ENCODE data around the gene DLG2. TPM values are rescaled to one million over a fixed set of nuclear protein-coding genes. Genes with fewer than 3 reads are reported as not detected.
"Not testable (repeated sequence)": the region's sequence is repeated elsewhere in the genome, so short reads cannot be mapped to it uniquely, and the experiment has no call there.

DLG2 gene
- total and polyA plus RNA-seq, 9 donors, result 2.5 to 20.7 (median 12.0) TPM

DNA sequence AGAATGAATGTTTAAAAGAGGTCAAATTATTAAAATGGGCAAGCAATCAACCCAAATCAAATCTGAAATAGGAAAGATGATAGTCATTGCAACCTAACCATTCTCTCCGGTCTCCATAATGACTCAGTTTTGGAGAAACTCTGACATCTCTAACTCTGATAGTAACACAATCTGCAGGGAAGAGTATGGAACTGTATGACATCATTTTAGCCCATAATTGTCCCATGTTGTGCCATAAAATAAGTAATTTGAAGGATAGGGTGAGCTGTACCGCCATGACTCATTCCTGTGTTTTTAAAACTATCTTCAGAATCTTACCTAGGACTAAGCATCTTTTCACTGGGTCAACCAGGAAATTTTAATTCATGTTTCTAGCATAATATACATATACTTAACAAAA, 350.8 kb downstream of the DLG2 start:
- intact Hi-C loops (cut with DNase I), result no loop called here
- Histone ChIP-seq H3K4me1 (ENCODE audit: insufficient read depth) (no peaks in the 10 kb centered on the region), H3K9me3 (no peaks in the 10 kb centered on the region), H3K36me3 (no peaks in the 10 kb centered on the region), H3K4me3 (no peak overlapping the region), H3K27me3 (no peaks in the 10 kb centered on the region), H3K27ac (no peak overlapping the region)
- no peak for DNase-seq
- WGBS, 3 donors, result 93 to 100% (median 96%) methylated on average over 2 of the region's 2 CpGs
- TF ChIP-seq EP300 (IDR thresholded peaks at IDR 0.05), result no peak
- TF ChIP-seq, protein P1, sequence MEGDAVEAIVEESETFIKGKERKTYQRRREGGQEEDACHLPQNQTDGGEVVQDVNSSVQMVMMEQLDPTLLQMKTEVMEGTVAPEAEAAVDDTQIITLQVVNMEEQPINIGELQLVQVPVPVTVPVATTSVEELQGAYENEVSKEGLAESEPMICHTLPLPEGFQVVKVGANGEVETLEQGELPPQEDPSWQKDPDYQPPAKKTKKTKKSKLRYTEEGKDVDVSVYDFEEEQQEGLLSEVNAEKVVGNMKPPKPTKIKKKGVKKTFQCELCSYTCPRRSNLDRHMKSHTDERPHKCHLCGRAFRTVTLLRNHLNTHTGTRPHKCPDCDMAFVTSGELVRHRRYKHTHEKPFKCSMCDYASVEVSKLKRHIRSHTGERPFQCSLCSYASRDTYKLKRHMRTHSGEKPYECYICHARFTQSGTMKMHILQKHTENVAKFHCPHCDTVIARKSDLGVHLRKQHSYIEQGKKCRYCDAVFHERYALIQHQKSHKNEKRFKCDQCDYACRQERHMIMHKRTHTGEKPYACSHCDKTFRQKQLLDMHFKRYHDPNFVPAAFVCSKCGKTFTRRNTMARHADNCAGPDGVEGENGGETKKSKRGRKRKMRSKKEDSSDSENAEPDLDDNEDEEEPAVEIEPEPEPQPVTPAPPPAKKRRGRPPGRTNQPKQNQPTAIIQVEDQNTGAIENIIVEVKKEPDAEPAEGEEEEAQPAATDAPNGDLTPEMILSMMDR (IDR thresholded peaks at IDR 0.05), result no peak

DNA sequence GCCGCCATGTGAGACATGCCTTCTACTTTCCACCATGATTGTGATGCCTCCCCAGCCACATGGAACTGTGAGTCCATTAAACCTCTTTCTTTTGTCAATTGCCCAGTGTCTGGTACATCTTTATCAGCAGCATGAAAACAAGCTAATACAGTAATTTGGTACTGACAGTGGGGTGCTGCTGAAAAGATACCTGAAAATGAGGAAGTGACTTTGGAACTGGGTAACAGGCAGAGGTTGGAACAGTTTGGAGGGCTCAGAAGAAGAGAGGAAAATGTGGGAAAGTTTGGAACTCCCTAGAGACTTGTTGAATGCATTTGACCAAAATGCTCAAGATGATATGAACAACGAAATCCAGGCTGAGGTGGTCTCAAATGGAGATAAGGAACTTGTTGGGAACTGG, 356.8 kb downstream of the DLG2 start:
- H3K27me3 ChIP-seq; H3K4me3 ChIP-seq; intact Hi-C loops (cut with DNase I); H3K9me3 ChIP-seq; H3K27ac ChIP-seq; H3K36me3 ChIP-seq; DNase-seq; H3K4me1 ChIP-seq (ENCODE audit: insufficient read depth): not testable (repeated sequence)
- WGBS, 3 donors, result 90 to 99% (median 91%) methylated on average over 2 of the region's 2 CpGs

DNA sequence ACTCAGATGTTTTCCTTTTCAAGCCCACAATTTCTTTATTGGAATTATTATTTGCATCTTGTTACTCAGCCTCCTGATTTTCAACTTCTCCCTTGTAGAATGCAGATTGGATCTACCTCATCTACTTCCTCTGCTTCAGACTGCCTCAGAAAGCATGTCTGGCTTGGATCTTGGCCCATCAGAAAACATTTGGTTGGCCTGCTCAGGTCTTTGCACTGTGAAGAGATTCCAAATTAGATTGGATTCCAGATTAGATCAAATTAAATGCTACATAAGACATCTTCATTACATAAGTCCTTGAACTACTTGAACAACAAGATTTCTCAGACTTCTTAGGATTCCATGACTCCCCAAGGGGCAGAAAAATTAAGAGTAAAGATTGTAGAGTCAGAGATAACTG, 358.0 kb downstream of the DLG2 start:
- no peak overlapping the region for H3K4me3 ChIP-seq
- DNase-seq, result no peak
- H3K36me3 ChIP-seq, result no peaks in the 10 kb centered on the region
- no peak overlapping the region for H3K27ac ChIP-seq
- intact Hi-C loops (cut with DNase I), result no loop called here
- TF ChIP-seq, protein P1 (IDR thresholded peaks at IDR 0.05), result no peak
- TF ChIP-seq POLR2A (IDR thresholded peaks at IDR 0.05) (no peak), EP300 (IDR thresholded peaks at IDR 0.05) (no peak)
- H3K9me3 ChIP-seq, result no peaks in the 10 kb centered on the region
- H3K27me3 ChIP-seq, result no peaks in the 10 kb centered on the region
- H3K4me1 ChIP-seq (ENCODE audit: insufficient read depth), result no peaks in the 10 kb centered on the region

DNA sequence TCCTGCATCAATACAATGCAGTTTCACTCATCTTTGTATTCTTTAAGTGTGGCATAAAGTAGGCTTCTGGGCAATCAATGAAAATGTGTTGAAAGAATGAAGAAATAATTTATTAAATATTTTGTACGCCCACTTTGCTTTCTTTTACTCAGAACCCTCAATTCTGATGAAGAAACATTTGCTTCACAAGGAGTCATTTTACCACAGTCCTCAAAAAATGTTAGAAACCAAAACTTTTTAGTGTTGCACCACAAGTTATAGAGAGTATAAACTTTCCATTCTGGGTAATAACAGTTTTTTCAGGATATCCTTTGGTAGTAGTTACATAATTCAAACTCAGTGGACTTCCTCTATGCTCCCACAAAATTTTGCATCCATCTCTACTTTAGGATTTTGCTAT, 360.5 kb downstream of the DLG2 start:
- H3K36me3 ChIP-seq, result no peaks in the 10 kb centered on the region
- intact Hi-C loops (cut with DNase I), result loop anchor here in 1 of 4 donors (1.0 kb wide), 1 partner anchor 14 kb away; no protein-coding TSS in a partner anchor
- 90 to 98% (median 94%) methylated on average over 1 of the region's 1 CpG for WGBS, 3 donors
- H3K27me3 ChIP-seq, result no peaks in the 10 kb centered on the region
- DNase-seq, result no peak
- no peaks in the 10 kb centered on the region for H3K9me3 ChIP-seq
- no peak overlapping the region for H3K4me3 ChIP-seq
- H3K27ac ChIP-seq, result no peak overlapping the region
- TF ChIP-seq EP300 (IDR thresholded peaks at IDR 0.05) (no peak), POLR2A (IDR thresholded peaks at IDR 0.05) (no peak)
- TF ChIP-seq, protein P1 (IDR thresholded peaks at IDR 0.05), result no peak
- H3K4me1 ChIP-seq (ENCODE audit: insufficient read depth), result no peaks in the 10 kb centered on the region

DNA sequence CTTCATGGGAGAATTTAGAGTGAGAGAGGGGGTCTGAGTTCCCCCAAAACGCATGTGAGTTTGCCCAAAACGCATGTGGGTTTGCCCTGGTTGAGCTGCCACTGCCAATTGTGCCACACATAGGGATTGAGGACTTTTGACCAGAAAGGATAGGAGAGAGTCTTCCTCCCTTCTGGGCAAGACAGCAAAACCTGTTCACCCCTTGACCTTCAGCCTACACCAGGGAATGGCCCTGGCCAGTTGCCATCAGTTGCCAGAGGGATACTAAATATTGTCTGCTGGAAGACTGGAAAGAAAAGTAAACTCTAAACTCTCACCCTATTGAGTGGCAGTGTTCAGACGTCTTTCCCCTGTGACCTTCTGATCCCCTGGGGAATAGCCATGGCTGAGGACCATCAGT, 363.8 kb downstream of the DLG2 start:
- WGBS, 3 donors, result 83 to 89% (median 87%) methylated on average over 3 of the region's 3 CpGs
- intact Hi-C loops (cut with DNase I), result no loop called here
- Histone ChIP-seq H3K4me1 (ENCODE audit: insufficient read depth) (no peaks in the 10 kb centered on the region), H3K27me3 (no peaks in the 10 kb centered on the region), H3K36me3 (no peaks in the 10 kb centered on the region), H3K4me3 (no peak overlapping the region), H3K9me3 (no peaks in the 10 kb centered on the region), H3K27ac (no peak overlapping the region)
- no peak for DNase-seq
- no peak for TF ChIP-seq EP300 (IDR thresholded peaks at IDR 0.05)
- TF ChIP-seq, protein P1 (IDR thresholded peaks at IDR 0.05), result no peak
- no peak for TF ChIP-seq POLR2A (IDR thresholded peaks at IDR 0.05)

All from ovary (tissue), 9 donors.